Keratinocyte (primary cell): ENCODE results near the gene PTMA. TPM values are rescaled to one million over a fixed set of nuclear protein-coding genes. Genes with fewer than 3 reads are reported as not detected.
A peak's percentile ranks its signal among the peaks of the same experiment; 100 is the strongest.

Source experiments
- DNase-seq: peaks from one replicate; pipeline ENCODE4 v3.0.0-alpha.2; 2011; ENCODE audit warnings: low read depth, missing footprints, low spot score
- FAIRE-seq: peaks from 2 replicates; lab custom pipeline; 2011; peaks lifted over from hg19 to GRCh38; lab: Jason Lieb, UNC
- H2AFZ ChIP-seq: 2 replicates; pipeline ENCODE4 v1.6.0; 2012; ENCODE audit warnings: low read length, control low read depth, inconsistent platforms; ENCODE audit not compliant: control insufficient read depth
- H3K27ac ChIP-seq: 2 replicates; pipeline ENCODE4 v1.5.1; 2011; ENCODE audit warnings: low read length; ENCODE audit not compliant: control insufficient read depth, insufficient read depth
- H3K27me3 ChIP-seq: 3 replicates; pipeline ENCODE4 v1.6.0; 2011; ENCODE audit warnings: low read length; ENCODE audit not compliant: control insufficient read depth, insufficient read depth; ENCODE audit errors: extremely low read depth
- H3K36me3 ChIP-seq, 2 experiments: 2 replicates in 1 of 2; 3 replicates in 1 of 2; pipeline ENCODE4 v1.5.1; 2011; ENCODE audit warnings: low read length in 2 of 2, mild to moderate bottlenecking in 1 of 2; ENCODE audit not compliant: control insufficient read depth in 2 of 2, insufficient read depth in 2 of 2; ENCODE audit errors: extremely low read depth in 1 of 2
- H3K4me1 ChIP-seq: 3 replicates; pipeline ENCODE4 v1.5.1; 2011; ENCODE audit warnings: low read length; ENCODE audit not compliant: control insufficient read depth, insufficient read depth; ENCODE audit errors: extremely low read depth
- H3K4me2 ChIP-seq: 3 replicates; pipeline ENCODE4 v1.6.0; 2011; ENCODE audit warnings: low read depth, low read length; ENCODE audit not compliant: control insufficient read depth, insufficient read depth; ENCODE audit errors: extremely low read depth
- H3K4me3 ChIP-seq, 3 experiments: fragments of 200-600 bp in 1 of 3; sonication (generic) in 1 of 3; 2 replicates in 2 of 3; 3 replicates in 1 of 3; pipeline ENCODE4 v1.5.1; 2011 to 2016; ENCODE audit warnings: low read length in 3 of 3, mild to moderate bottlenecking in 3 of 3, control low read depth in 2 of 3, inconsistent platforms in 1 of 3, low read depth in 1 of 3, mixed read lengths in 1 of 3, mixed run types in 1 of 3, moderate library complexity in 1 of 3; ENCODE audit not compliant: control insufficient read depth in 2 of 3, insufficient read depth in 2 of 3; ENCODE audit errors: extremely low read depth in 1 of 3
- H3K79me2 ChIP-seq: 2 replicates; pipeline ENCODE4 v1.6.0; 2012; ENCODE audit warnings: low read length; ENCODE audit not compliant: control insufficient read depth, insufficient read depth
- H3K9ac ChIP-seq: 3 replicates; pipeline ENCODE4 v1.6.0; 2011; ENCODE audit warnings: low read length; ENCODE audit not compliant: control insufficient read depth, insufficient read depth; ENCODE audit errors: extremely low read depth
- H3K9me1 ChIP-seq: 3 replicates; pipeline ENCODE4 v1.6.0; 2011; ENCODE audit warnings: low read length; ENCODE audit not compliant: control insufficient read depth, insufficient read depth; ENCODE audit errors: extremely low read depth
- H3K9me3 ChIP-seq: 2 replicates; pipeline ENCODE4 v1.5.1; 2012; ENCODE audit warnings: low read depth, low read length; ENCODE audit not compliant: control insufficient read depth
- H4K20me1 ChIP-seq: 3 replicates; pipeline ENCODE4 v1.6.0; 2011; ENCODE audit warnings: low read length; ENCODE audit not compliant: control insufficient read depth, insufficient read depth; ENCODE audit errors: extremely low read depth
- EZH2 ChIP-seq: IDR thresholded peaks from one replicate; pipeline ENCODE4 v1.6.1; 2012; ENCODE audit warnings: inconsistent platforms, mild to moderate bottlenecking, low read length, moderate library complexity
- dilution Hi-C: fragments of 300-500 bp; cut with MboI; formaldehyde crosslinking; loops from one replicate; pipeline ENCODE4 v1.7.0; 2020; ENCODE audit warnings: low sequenced_read_pairs; ENCODE audit not compliant: extremely low pct_ligation_motif_present
- polyA plus RNA-seq, 5 experiments: library from polyadenylated mRNA; depleted of rRNA in 3 of 5; stranded (reverse) in 3 of 5; stranded (forward) in 1 of 5; unstranded in 1 of 5; fragments of >200 nt; gene quantifications; 1 replicate in 1 of 5; 2 replicates in 3 of 5; 3 replicates in 1 of 5; pipeline versions ENCODE4 v1.2.1 to v1.2.3, GENCODE V29; 2011 to 2012; ENCODE audit warnings: missing spikeins in 2 of 5, low read depth in 1 of 5, low replicate concordance in 1 of 5
- TF ChIP-seq, protein P1 (sequence below), 3 experiments: IDR thresholded peaks in 1 of 3; conservative IDR thresholded peaks in 1 of 3; optimal IDR thresholded peaks in 1 of 3; 2 replicates in 2 of 3; 3 replicates in 1 of 3; pipeline versions ENCODE3 to v1.5.1; 2011; ENCODE audit warnings: low read length in 3 of 3, mild to moderate bottlenecking in 3 of 3, moderate library complexity in 2 of 3, control low read depth in 1 of 3, inconsistent platforms in 1 of 3; ENCODE audit not compliant: insufficient read depth in 2 of 3; ENCODE audit errors: extremely low read depth in 1 of 3

The PTMA gene
- polyA plus RNA-seq, 1 donor (not counting 4 experiments of a cell fraction or from before 2014, with no cell fraction given), result 598 TPM

DNA sequence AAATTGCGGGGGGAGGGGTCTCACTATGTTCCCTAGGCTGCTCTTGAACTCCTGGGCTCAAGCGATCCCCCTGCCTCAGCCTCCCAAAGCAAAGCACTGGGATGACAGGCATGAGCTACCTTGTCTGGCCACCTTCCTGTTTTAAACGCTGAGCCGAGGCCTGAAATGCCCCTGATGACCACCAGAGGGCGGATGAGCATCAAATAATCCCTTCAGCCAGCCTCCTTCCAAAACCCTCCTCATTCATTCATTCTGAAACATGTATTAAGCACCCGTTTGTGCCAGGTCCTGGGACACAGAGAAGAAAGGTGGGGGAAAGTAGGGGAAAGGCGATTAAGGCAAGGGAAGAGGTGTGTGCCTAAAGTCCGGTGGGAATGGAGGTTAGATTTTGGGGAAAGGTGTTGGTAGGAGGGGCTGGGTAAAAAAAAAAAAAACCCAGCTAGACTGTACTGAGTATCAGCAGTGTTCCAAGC, 30.7 kb upstream of the PTMA start:
- Histone ChIP-seq H3K4me1 (peaks cover 36% of the 10 kb centered on the region), H3K27ac (no peak overlapping the region), H3K27me3 (no peaks in the 10 kb centered on the region), H2AFZ (no peak overlapping the region), H3K79me2 (no peaks in the 10 kb centered on the region), H3K4me2 (peak overlapping the region; percentile 0), H3K9me3 (no peaks in the 10 kb centered on the region), H4K20me1 (no peaks in the 10 kb centered on the region), H3K36me3 (no peaks in the 10 kb centered on the region), H3K4me3 (no peak overlapping the region), H3K9ac (no peak overlapping the region), H3K9me1 (no peaks in the 10 kb centered on the region)
- TF ChIP-seq, protein P1, sequence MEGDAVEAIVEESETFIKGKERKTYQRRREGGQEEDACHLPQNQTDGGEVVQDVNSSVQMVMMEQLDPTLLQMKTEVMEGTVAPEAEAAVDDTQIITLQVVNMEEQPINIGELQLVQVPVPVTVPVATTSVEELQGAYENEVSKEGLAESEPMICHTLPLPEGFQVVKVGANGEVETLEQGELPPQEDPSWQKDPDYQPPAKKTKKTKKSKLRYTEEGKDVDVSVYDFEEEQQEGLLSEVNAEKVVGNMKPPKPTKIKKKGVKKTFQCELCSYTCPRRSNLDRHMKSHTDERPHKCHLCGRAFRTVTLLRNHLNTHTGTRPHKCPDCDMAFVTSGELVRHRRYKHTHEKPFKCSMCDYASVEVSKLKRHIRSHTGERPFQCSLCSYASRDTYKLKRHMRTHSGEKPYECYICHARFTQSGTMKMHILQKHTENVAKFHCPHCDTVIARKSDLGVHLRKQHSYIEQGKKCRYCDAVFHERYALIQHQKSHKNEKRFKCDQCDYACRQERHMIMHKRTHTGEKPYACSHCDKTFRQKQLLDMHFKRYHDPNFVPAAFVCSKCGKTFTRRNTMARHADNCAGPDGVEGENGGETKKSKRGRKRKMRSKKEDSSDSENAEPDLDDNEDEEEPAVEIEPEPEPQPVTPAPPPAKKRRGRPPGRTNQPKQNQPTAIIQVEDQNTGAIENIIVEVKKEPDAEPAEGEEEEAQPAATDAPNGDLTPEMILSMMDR (optimal IDR thresholded peaks at IDR 0.05 in 1 of 3, IDR thresholded peaks at IDR 0.05 in 1 of 3, conservative IDR thresholded peaks at IDR 0.05 in 1 of 3; ENCODE audit: extremely low read depth in 1 of 3, insufficient read depth in 2 of 3, low read length in 3 of 3), result peak in 2 of 3 experiments; percentile 91 to 98
- no peak for TF ChIP-seq EZH2
- FAIRE-seq, result peak; percentile 71
- DNase-seq, result no peak
- dilution Hi-C loops, result no loop called here

GRCh38 chr2:231679908-231680284, 28.4 kb upstream of the PTMA start:
- Histone ChIP-seq H4K20me1 (no peaks in the 10 kb centered on the region), H3K27ac (peak overlapping the region; percentile 58), H3K27me3 (no peaks in the 10 kb centered on the region), H3K9ac (peak overlapping the region; percentile 58), H3K36me3 (no peaks in the 10 kb centered on the region), H3K4me3 (peak overlapping the region in 2 of 3 experiments; percentile 18 to 34), H2AFZ (peak overlapping the region; percentile 90), H3K9me1 (no peaks in the 10 kb centered on the region), H3K9me3 (no peaks in the 10 kb centered on the region), H3K4me1 (peaks cover 15% of the 10 kb centered on the region), H3K79me2 (no peaks in the 10 kb centered on the region), H3K4me2 (peak overlapping the region; percentile 64)
- FAIRE-seq (no peak), DNase-seq (no peak)
- dilution Hi-C loops, result no loop called here
- TF ChIP-seq, protein P1 (optimal IDR thresholded peaks at IDR 0.05 in 1 of 3, IDR thresholded peaks at IDR 0.05 in 1 of 3, conservative IDR thresholded peaks at IDR 0.05 in 1 of 3; ENCODE audit: extremely low read depth in 1 of 3, insufficient read depth in 2 of 3, low read length in 3 of 3), result no peak
- no peak for TF ChIP-seq EZH2
